Right renal pelvis (tissue), 4 donors: ENCODE results near the gene ROGDI. TPM values are rescaled to one million over a fixed set of nuclear protein-coding genes. Genes with fewer than 3 reads are reported as not detected.
A peak's percentile ranks its signal among the peaks of the same experiment; 100 is the strongest.

ENCODE experiments used
- DNase-seq, 4 donors: peaks; one replicate each; pipeline ENCODE4 v3.0.0-alpha.2; 2013; ENCODE audit warnings: low read depth in 4 of 4, low spot score in 3 of 4, missing footprints in 1 of 4
- polyA plus RNA-seq, 4 donors: library from polyadenylated mRNA; unstranded; fragments of 120-200 nt; gene quantifications; one replicate each; pipeline ENCODE4 v1.2.1, GENCODE V29; 2013; ENCODE audit not compliant: insufficient read length in 4 of 4

Gene ROGDI
- polyA plus RNA-seq, 4 donors = 34.8 to 42.1 (median 36.3) TPM

GRCh38 chr16:4769306-4769638 is 33.2 kb downstream of the ROGDI start:
- no peak for DNase-seq

- DNase-seq = peak; percentile 90 to 93 (median 90)
Measured at GRCh38 chr16:4768549-4769305, 33.7 kb downstream of the ROGDI start.

DNA sequence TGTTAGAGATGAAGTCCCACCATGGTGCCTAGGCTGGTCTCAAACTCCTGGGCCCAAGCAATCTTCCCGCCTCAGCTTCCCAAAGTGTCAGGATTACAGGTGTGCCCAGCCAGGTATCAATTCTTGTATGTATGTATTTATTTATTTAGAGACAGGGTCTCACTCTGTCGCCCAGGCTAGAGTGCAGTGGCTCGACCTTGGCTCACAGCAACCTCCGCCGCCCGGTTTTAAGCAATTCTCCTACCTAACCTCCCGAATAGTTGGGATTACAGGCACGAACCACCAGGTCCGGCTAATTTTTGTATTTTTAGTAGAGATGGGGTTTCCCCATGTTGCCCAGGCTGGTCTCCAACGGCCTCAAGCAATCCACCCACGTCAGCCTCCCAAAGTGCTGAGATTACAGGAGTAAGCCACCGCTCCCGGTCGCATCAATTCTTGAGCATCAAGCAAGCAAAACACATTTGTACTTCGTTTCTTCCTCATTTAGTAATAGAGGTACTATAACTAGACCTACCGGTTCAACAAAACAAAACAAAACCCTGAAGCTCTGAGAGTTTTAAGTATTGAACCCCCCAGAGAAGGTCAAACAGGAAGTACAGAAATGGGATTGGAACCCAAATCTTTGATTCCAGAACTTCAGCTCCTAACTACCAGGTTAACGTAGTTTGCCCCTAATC is 34.4 kb downstream of the ROGDI start:
- DNase-seq = no peak

- peak; percentile 90 to 94 (median 91) for DNase-seq
Measured at GRCh38 chr16:4766875-4767628, 35.4 kb downstream of the ROGDI start, which contains the start of gene ZNF500. Gene ZNF500 (minus strand): TSS chr16:4767162. CDS start chr16:4765978, 1,184 bp downstream.

- no peak for DNase-seq
Measured at GRCh38 chr16:4765511-4766474, 36.6 kb downstream of the ROGDI start.

- DNase-seq = no peak
Measured at GRCh38 chr16:4763791-4764190, 38.6 kb downstream of the ROGDI start.

GRCh38 chr16:4762205-4762604 is 40.2 kb downstream of the ROGDI start:
- DNase-seq = no peak

- DNase-seq = no peak
Measured at GRCh38 chr16:4760221-4760910, 42.1 kb downstream of the ROGDI start.

- DNase-seq = no peak
Measured at GRCh38 chr16:4755687-4756086, 46.7 kb downstream of the ROGDI start.

DNA sequence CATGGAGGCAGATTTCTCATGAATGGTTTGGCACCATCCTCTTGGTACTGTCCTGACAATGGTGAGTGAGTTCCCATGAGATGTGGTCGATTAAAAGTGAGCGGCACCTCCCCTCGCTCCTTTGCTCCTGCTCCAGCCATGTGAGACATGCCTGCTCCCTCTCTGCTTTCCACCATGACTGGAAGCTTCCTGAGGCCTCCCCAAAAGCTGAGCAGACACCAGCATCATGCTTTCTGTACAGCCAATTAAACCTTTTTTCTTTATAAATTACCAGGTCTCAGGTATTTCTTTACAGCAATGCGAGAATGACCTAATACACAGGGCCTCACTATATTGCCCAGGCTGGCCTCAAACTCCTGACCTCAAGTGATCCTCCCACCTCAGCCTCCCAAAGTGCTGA is 47.6 kb downstream of the ROGDI start:
- DNase-seq = no peak

- DNase-seq = no peak
Measured at GRCh38 chr16:4753227-4753626, 49.2 kb downstream of the ROGDI start.

DNA sequence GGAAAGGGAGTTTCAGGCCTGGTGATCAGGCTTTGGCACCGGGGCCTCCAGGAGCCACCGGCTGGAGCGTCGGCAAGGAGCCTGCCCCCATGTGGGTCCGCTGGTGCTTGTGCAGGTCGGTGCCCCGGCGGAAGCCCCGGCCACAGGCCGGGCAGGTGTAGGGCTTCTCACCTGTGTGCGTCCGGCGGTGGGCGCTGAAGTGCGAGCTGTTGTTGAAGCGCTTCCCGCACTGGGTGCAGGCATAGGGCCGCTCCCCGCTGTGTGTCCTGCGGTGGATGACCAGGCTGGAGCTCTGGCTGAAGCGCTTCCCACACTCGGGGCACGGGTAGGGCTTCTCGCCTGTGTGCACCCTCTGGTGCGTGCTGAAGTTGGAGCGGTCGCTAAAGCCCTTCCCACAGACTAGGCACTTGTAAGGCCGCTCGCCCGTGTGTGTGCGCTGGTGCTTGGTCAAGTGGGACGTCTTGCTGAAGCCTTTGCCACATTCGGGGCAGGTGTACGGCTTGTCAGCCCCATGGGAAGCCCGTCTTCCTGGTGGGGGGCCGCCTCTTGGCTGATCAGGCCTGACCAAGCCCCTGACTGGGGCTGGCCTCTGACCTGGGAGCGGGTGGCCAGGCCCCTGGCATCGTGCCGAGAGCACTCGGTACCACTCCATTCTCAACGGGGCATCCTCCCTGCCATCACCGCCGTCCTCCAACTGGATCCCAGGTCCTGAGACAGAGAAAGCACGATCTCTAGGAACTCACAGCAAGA is 49.9 kb downstream of the ROGDI start:
- DNase-seq = no peak

GRCh38 chr16:4750896-4751295 is 51.5 kb downstream of the ROGDI start:
- DNase-seq = no peak

DNA sequence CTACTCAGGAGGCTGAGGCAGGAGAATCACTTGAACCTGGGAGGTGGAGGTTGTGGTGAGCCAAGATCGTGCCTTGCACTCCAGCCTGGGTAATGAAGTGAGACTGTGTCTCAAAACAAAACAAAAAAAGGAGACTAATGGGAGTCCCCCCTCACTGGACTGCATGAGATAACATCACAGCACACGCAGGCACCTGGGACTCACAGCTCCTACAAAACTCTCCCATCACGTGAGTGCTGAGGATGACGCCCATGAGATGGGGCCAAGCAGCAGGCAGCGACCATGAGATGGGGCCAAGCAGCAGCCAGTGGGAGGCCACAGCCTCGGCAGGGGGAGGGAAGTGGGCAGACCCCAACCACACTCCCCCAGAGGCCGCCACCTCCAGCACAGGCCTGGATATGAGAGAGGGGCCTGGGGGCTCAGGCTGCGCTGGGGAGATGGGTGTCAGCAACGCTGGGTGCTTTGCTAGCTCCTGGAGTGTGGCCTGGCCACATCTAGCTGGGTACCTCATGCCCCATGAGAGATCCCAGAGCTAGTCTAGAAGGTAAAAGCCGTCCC is 52.7 kb downstream of the ROGDI start:
- DNase-seq = no peak

DNA sequence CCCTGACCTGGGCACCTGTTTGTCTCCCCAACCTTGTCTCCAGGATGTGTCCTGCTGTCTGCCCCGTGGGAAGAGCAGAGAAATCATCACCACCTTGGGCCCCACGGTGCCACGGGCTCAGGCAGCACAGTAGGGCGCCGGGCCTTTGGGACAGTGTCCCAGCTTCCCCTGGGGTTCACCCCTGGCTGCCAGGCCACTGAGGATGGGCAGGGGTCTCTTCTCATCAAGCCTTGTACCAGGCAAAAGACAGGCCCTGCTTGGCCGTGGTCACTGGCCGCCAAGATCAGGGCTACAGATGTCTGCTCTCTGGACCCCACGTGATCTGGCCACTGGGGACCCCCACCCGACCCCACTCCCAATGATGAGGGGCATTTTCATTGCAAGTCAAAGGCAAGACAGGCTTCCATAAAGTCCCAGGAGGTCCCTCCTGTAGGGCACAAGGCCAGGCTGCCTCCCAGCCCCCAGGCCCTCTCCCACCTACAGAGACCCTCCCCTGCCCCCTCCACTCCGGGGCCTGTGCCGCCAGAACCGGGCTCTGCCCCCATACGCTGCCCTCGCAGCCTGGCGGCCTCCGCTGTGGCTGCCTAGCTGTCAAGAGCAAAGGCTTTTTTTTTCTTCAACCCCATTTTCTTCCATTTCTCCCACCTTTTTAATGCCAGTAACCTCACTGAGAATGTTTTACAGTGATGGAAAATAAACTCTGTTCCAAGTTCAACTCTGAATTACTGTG is 53.6 kb downstream of the ROGDI start:
- no peak for DNase-seq

DNA sequence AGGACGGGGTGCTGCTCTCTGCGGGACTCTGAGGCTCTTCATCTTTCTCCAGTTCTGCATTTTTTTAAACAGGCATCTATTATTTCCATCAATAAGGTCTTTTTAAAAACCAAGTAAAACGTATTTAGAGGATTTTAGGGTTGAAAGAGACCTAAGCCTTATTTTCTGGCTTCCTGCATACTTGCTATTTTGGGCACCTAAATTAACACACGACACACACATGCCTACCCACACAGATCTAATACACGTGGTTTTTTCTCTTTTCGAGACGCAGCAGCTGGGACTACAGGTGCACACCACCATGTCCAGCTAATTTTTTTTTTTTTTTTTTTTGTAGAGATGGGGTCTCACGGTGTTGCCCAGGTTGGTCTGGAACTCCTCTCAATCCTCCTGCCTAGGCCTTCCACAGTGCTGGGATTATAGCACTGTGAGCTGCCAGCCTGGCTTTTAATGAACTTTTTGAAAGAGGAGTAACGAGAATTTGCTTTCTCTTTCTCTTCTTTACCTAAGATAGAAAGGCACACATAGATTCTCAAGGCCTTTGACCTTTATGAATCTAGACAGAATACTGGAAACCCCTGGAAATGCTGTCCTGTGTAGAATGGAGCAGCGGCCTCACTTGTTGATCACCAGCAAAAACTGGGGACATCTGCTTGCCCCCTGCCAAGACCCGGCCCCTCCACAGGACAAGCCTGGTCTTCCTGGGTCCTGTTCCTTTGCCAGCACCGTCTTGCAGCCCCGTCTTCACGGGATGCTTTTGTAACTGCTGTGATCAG is 54.3 kb downstream of the ROGDI start:
- no peak for DNase-seq

GRCh38 chr16:4746991-4747574 is 55.4 kb downstream of the ROGDI start:
- DNase-seq = no peak
